ENCODE measurements around the gene EIF3K.
A peak's percentile ranks its signal among the peaks of the same experiment; 100 is the strongest.

EIF3K gene

GRCh38 chr19:38634757-38635482 is 15.9 kb downstream of the EIF3K start:
- Mint-ChIP-seq H3K36me3 (ENCODE audit: low read depth) (peaks cover 33% of the 10 kb centered on the region), H3K4me3 (no peak overlapping the region), H3K4me1 (peaks cover 20% of the 10 kb centered on the region), H3K27ac (peak overlapping the region in 2 of 3 experiments; percentile 71 to 84), H3K9me3 (no peaks in the 10 kb centered on the region), H3K27me3 (ENCODE audit: low read depth) (no peaks in the 10 kb centered on the region)
- peak; percentile 91 to 97 (median 97) for TF ChIP-seq CTCF (IDR thresholded peaks at IDR 0.05; ENCODE audit: unreplicated experiment in 3 of 3)

- Mint-ChIP-seq H3K4me1 (peaks cover 20% of the 10 kb centered on the region), H3K4me3 (no peak overlapping the region), H3K9me3 (no peaks in the 10 kb centered on the region), H3K36me3 (ENCODE audit: low read depth) (peaks cover 32% of the 10 kb centered on the region), H3K27me3 (ENCODE audit: low read depth) (no peaks in the 10 kb centered on the region), H3K27ac (peak overlapping the region in 1 of 3 experiments; percentile 44)
- no peak for TF ChIP-seq CTCF (IDR thresholded peaks at IDR 0.05; ENCODE audit: unreplicated experiment in 3 of 3)
Measured at GRCh38 chr19:38635483-38636399, 16.8 kb downstream of the EIF3K start.

GRCh38 chr19:38638461-38638860 is 19.5 kb downstream of the EIF3K start:
- H3K4me1 Mint-ChIP-seq, result peaks cover 6% of the 10 kb centered on the region
- no peak overlapping the region for H3K4me3 Mint-ChIP-seq
- TF ChIP-seq CTCF (IDR thresholded peaks at IDR 0.05; ENCODE audit: unreplicated experiment in 3 of 3), result no peak
- H3K36me3 Mint-ChIP-seq (ENCODE audit: low read depth), result peaks cover 12% of the 10 kb centered on the region
- no peaks in the 10 kb centered on the region for H3K27me3 Mint-ChIP-seq (ENCODE audit: low read depth)
- no peaks in the 10 kb centered on the region for H3K9me3 Mint-ChIP-seq
- no peak overlapping the region for H3K27ac Mint-ChIP-seq

- Mint-ChIP-seq H3K27me3 (ENCODE audit: low read depth) (no peaks in the 10 kb centered on the region), H3K9me3 (no peaks in the 10 kb centered on the region), H3K4me1 (peaks cover 2% of the 10 kb centered on the region), H3K27ac (no peak overlapping the region), H3K4me3 (no peak overlapping the region), H3K36me3 (ENCODE audit: low read depth) (peaks cover 8% of the 10 kb centered on the region)
- TF ChIP-seq CTCF (IDR thresholded peaks at IDR 0.05; ENCODE audit: unreplicated experiment in 3 of 3), result no peak
Measured at GRCh38 chr19:38639679-38640078, 20.7 kb downstream of the EIF3K start.

- no peak overlapping the region for H3K27ac Mint-ChIP-seq
- H3K4me3 Mint-ChIP-seq, result no peak overlapping the region
- H3K36me3 Mint-ChIP-seq (ENCODE audit: low read depth), result peaks cover 6% of the 10 kb centered on the region
- no peaks in the 10 kb centered on the region for H3K9me3 Mint-ChIP-seq
- H3K4me1 Mint-ChIP-seq, result no peaks in the 10 kb centered on the region
- no peaks in the 10 kb centered on the region for H3K27me3 Mint-ChIP-seq (ENCODE audit: low read depth)
- TF ChIP-seq CTCF (IDR thresholded peaks at IDR 0.05; ENCODE audit: unreplicated experiment in 3 of 3), result no peak
Measured at GRCh38 chr19:38640368-38640767, 21.4 kb downstream of the EIF3K start.

All from nephron (organoid).